ENCODE results near the gene SETD3.

The SETD3 gene

GRCh38 chr14:99374964-99375363 lies 105.7 kb downstream of the SETD3 start:
- peaks cover 0 to 3% (median 0%) of the 10 kb centered on the region in 3 experiments for H3K27me3 ChIP-seq (ENCODE audit: control insufficient read depth in 3 of 3, insufficient read depth in 3 of 3, low read depth in 1 of 3, low read length in 3 of 3)
- H3K9me3 ChIP-seq (replicated peaks in 1 of 2; ENCODE audit: control insufficient read depth in 2 of 2, insufficient read depth in 1 of 2, low read depth in 1 of 2, low read length in 2 of 2), result no peaks in the 10 kb centered on the region
- whole genome bisulfite sequencing, 2 donors (ENCODE audit: extremely low coverage in 2 of 2, insufficient read length in 2 of 2, insufficient replicate concordance in 1 of 2), result no CpG with 5 or more reads among the region's 11 CpGs
- no peak overlapping the region for H4K91ac ChIP-seq (ENCODE audit: low read depth, low read length, poor library complexity)
- H2BK15ac ChIP-seq (ENCODE audit: low read length), result peak overlapping the region; percentile 71
- no peak overlapping the region for H2AFZ ChIP-seq (ENCODE audit: low read length)
- H3K4me3 ChIP-seq (ENCODE audit: low read length in 2 of 2), result no peak overlapping the region
- peak overlapping the region; percentile 13 for H3K18ac ChIP-seq (ENCODE audit: low read length)
- H2AK5ac ChIP-seq (ENCODE audit: low read depth, low read length), result no peak overlapping the region
- no peak overlapping the region for H3K4me2 ChIP-seq (ENCODE audit: insufficient read depth, low read length, poor library complexity, severe bottlenecking)
- no peak overlapping the region for H2BK120ac ChIP-seq (ENCODE audit: low read depth, low read length)
- peak overlapping the region; percentile 56 for H3K14ac ChIP-seq (ENCODE audit: low read length)
- H4K8ac ChIP-seq (ENCODE audit: low read depth, low read length), result no peak overlapping the region
- H3K23ac ChIP-seq (ENCODE audit: low read depth, low read length, poor library complexity), result peak overlapping the region; percentile 65
- no peak overlapping the region for H2BK12ac ChIP-seq (ENCODE audit: low read length)
- H3K4ac ChIP-seq (ENCODE audit: low read length), result peak overlapping the region; percentile 23
- no peak for DNase-seq (ENCODE audit: low spot score)
- H3K79me1 ChIP-seq (ENCODE audit: low read depth, low read length), result no peaks in the 10 kb centered on the region
- H3K4me1 ChIP-seq (ENCODE audit: control insufficient read depth in 2 of 2, insufficient read depth in 1 of 2, low read depth in 1 of 2, low read length in 2 of 2), result no peaks in the 10 kb centered on the region
- H3K36me3 ChIP-seq (replicated peaks in 1 of 2; ENCODE audit: control insufficient read depth in 2 of 2, insufficient read depth in 2 of 2, low read length in 2 of 2), result no peaks in the 10 kb centered on the region
- H3K9ac ChIP-seq (ENCODE audit: low read depth, low read length, poor library complexity), result no peak overlapping the region
- no peak overlapping the region for H3K27ac ChIP-seq (replicated peaks; ENCODE audit: low read length)
- H2BK5ac ChIP-seq (ENCODE audit: low read length), result no peak overlapping the region

- Histone ChIP-seq H3K4me2 (ENCODE audit: insufficient read depth, low read length, poor library complexity, severe bottlenecking) (no peak overlapping the region), H2AK5ac (ENCODE audit: low read depth, low read length) (no peak overlapping the region), H3K4ac (ENCODE audit: low read length) (no peak overlapping the region), H3K4me1 (ENCODE audit: control insufficient read depth in 2 of 2, insufficient read depth in 1 of 2, low read depth in 1 of 2, low read length in 2 of 2) (peaks cover 0 to 4% of the 10 kb centered on the region in 2 donors), H3K4me3 (ENCODE audit: low read length in 2 of 2) (no peak overlapping the region), H3K27me3 (ENCODE audit: control insufficient read depth in 3 of 3, insufficient read depth in 3 of 3, low read depth in 1 of 3, low read length in 3 of 3) (no peaks in the 10 kb centered on the region), H2BK120ac (ENCODE audit: low read depth, low read length) (no peak overlapping the region), H3K36me3 (replicated peaks in 1 of 2; ENCODE audit: control insufficient read depth in 2 of 2, insufficient read depth in 2 of 2, low read length in 2 of 2) (no peaks in the 10 kb centered on the region), H3K9me3 (replicated peaks in 1 of 2; ENCODE audit: control insufficient read depth in 2 of 2, insufficient read depth in 1 of 2, low read depth in 1 of 2, low read length in 2 of 2) (peaks cover 0 to 2% of the 10 kb centered on the region in 2 donors), H3K9ac (ENCODE audit: low read depth, low read length, poor library complexity) (no peak overlapping the region), H2AFZ (ENCODE audit: low read length) (peak overlapping the region; percentile 74), H3K14ac (ENCODE audit: low read length) (no peak overlapping the region), H3K27ac (replicated peaks; ENCODE audit: low read length) (no peak overlapping the region), H4K8ac (ENCODE audit: low read depth, low read length) (no peak overlapping the region), H3K18ac (ENCODE audit: low read length) (peak overlapping the region; percentile 64), H2BK12ac (ENCODE audit: low read length) (no peak overlapping the region), H4K91ac (ENCODE audit: low read depth, low read length, poor library complexity) (no peak overlapping the region), H3K79me1 (ENCODE audit: low read depth, low read length) (no peaks in the 10 kb centered on the region), H2BK15ac (ENCODE audit: low read length) (no peak overlapping the region), H2BK5ac (ENCODE audit: low read length) (no peak overlapping the region), H3K23ac (ENCODE audit: low read depth, low read length, poor library complexity) (no peak overlapping the region)
- no peak for DNase-seq (ENCODE audit: low spot score)
- WGBS, 2 donors (ENCODE audit: extremely low coverage in 2 of 2, insufficient read length in 2 of 2, insufficient replicate concordance in 1 of 2), result no CpG with 5 or more reads among the region's 16 CpGs
Observed at GRCh38 chr14:99363616-99364290, 116.9 kb downstream of the SETD3 start.

- no peak overlapping the region for H2AFZ ChIP-seq (ENCODE audit: low read length)
- H3K9ac ChIP-seq (ENCODE audit: low read depth, low read length, poor library complexity), result no peak overlapping the region
- H3K79me1 ChIP-seq (ENCODE audit: low read depth, low read length), result no peaks in the 10 kb centered on the region
- H3K27ac ChIP-seq (replicated peaks; ENCODE audit: low read length), result no peak overlapping the region
- peaks cover 0 to 4% of the 10 kb centered on the region in 2 donors for H3K4me1 ChIP-seq (ENCODE audit: control insufficient read depth in 2 of 2, insufficient read depth in 1 of 2, low read depth in 1 of 2, low read length in 2 of 2)
- H3K36me3 ChIP-seq (replicated peaks in 1 of 2; ENCODE audit: control insufficient read depth in 2 of 2, insufficient read depth in 2 of 2, low read length in 2 of 2), result no peaks in the 10 kb centered on the region
- no peak overlapping the region for H2BK15ac ChIP-seq (ENCODE audit: low read length)
- no peak overlapping the region for H2BK12ac ChIP-seq (ENCODE audit: low read length)
- H4K91ac ChIP-seq (ENCODE audit: low read depth, low read length, poor library complexity), result no peak overlapping the region
- no peak overlapping the region for H3K18ac ChIP-seq (ENCODE audit: low read length)
- H2AK5ac ChIP-seq (ENCODE audit: low read depth, low read length), result no peak overlapping the region
- H4K8ac ChIP-seq (ENCODE audit: low read depth, low read length), result no peak overlapping the region
- H3K9me3 ChIP-seq (replicated peaks in 1 of 2; ENCODE audit: control insufficient read depth in 2 of 2, insufficient read depth in 1 of 2, low read depth in 1 of 2, low read length in 2 of 2), result peaks cover 0 to 2% of the 10 kb centered on the region in 2 donors
- no CpG with 5 or more reads among the region's 12 CpGs for WGBS, 2 donors (ENCODE audit: extremely low coverage in 2 of 2, insufficient read length in 2 of 2, insufficient replicate concordance in 1 of 2)
- H3K4me3 ChIP-seq (ENCODE audit: low read length in 2 of 2), result no peak overlapping the region
- H2BK5ac ChIP-seq (ENCODE audit: low read length), result no peak overlapping the region
- H3K14ac ChIP-seq (ENCODE audit: low read length), result no peak overlapping the region
- no peak overlapping the region for H2BK120ac ChIP-seq (ENCODE audit: low read depth, low read length)
- H3K27me3 ChIP-seq (ENCODE audit: control insufficient read depth in 3 of 3, insufficient read depth in 3 of 3, low read depth in 1 of 3, low read length in 3 of 3), result no peaks in the 10 kb centered on the region
- no peak overlapping the region for H3K4me2 ChIP-seq (ENCODE audit: insufficient read depth, low read length, poor library complexity, severe bottlenecking)
- no peak for DNase-seq (ENCODE audit: low spot score)
- no peak overlapping the region for H3K4ac ChIP-seq (ENCODE audit: low read length)
- no peak overlapping the region for H3K23ac ChIP-seq (ENCODE audit: low read depth, low read length, poor library complexity)
Observed at GRCh38 chr14:99363051-99363450, 117.6 kb downstream of the SETD3 start.

DNA sequence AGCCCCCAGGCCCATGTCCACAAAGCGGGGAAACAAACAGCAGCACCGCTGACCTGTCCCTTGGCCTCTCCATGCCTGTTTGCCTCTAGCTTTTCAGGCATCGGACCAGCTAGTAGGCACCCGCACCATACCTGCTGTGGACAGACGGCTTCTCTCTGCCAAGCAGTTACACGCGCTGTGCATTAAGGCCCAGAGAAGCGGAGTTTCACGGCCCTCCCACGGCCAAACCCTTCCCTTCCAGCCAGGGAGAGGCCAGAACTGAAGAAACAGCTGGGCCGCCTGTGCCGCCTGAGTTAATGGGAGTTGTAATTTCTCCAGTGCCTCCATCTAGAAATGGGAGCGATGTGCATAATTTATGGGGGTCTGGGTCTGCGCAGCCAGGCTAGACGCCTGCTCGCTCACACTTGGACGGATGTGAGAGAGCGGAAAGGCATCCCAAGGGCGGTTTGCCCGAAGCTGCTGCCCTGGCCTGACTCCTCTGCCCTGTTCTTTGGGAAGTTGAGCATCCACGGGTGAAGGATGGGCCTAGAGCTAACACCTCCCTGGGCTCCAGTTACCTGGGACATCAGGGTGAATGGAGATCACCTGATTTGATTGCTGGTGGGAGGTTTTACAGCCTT lies 119.0 kb downstream of the SETD3 start:
- Histone ChIP-seq H2AFZ (ENCODE audit: low read length) (no peak overlapping the region), H2BK12ac (ENCODE audit: low read length) (no peak overlapping the region), H4K91ac (ENCODE audit: low read depth, low read length, poor library complexity) (no peak overlapping the region), H2BK15ac (ENCODE audit: low read length) (no peak overlapping the region), H2AK5ac (ENCODE audit: low read depth, low read length) (peak overlapping the region; percentile 66), H3K4me3 (ENCODE audit: low read length in 2 of 2) (no peak overlapping the region), H3K27ac (replicated peaks; ENCODE audit: low read length) (no peak overlapping the region), H3K4me1 (ENCODE audit: control insufficient read depth in 2 of 2, insufficient read depth in 1 of 2, low read depth in 1 of 2, low read length in 2 of 2) (peaks cover 0 to 4% of the 10 kb centered on the region in 2 donors), H3K9me3 (replicated peaks in 1 of 2; ENCODE audit: control insufficient read depth in 2 of 2, insufficient read depth in 1 of 2, low read depth in 1 of 2, low read length in 2 of 2) (peaks cover 0 to 2% of the 10 kb centered on the region in 2 donors), H3K14ac (ENCODE audit: low read length) (no peak overlapping the region), H3K36me3 (replicated peaks in 1 of 2; ENCODE audit: control insufficient read depth in 2 of 2, insufficient read depth in 2 of 2, low read length in 2 of 2) (no peaks in the 10 kb centered on the region), H3K18ac (ENCODE audit: low read length) (peak overlapping the region; percentile 69), H3K4me2 (ENCODE audit: insufficient read depth, low read length, poor library complexity, severe bottlenecking) (no peak overlapping the region), H2BK120ac (ENCODE audit: low read depth, low read length) (no peak overlapping the region), H3K9ac (ENCODE audit: low read depth, low read length, poor library complexity) (peak overlapping the region; percentile 26), H4K8ac (ENCODE audit: low read depth, low read length) (no peak overlapping the region), H3K23ac (ENCODE audit: low read depth, low read length, poor library complexity) (peak overlapping the region; percentile 4), H3K79me1 (ENCODE audit: low read depth, low read length) (no peaks in the 10 kb centered on the region), H3K4ac (ENCODE audit: low read length) (no peak overlapping the region), H2BK5ac (ENCODE audit: low read length) (no peak overlapping the region), H3K27me3 (ENCODE audit: control insufficient read depth in 3 of 3, insufficient read depth in 3 of 3, low read depth in 1 of 3, low read length in 3 of 3) (peaks cover 0 to 3% (median 0%) of the 10 kb centered on the region in 3 experiments)
- DNase-seq (ENCODE audit: low spot score), result no peak
- WGBS, 2 donors (ENCODE audit: extremely low coverage in 2 of 2, insufficient read length in 2 of 2, insufficient replicate concordance in 1 of 2), result no CpG with 5 or more reads among the region's 21 CpGs
